OCI-LY7 (cell line): ENCODE data around the gene SPARC.

Experiments used
- CTCF ChIP-seq: fragments of 200-600 bp; sonication (generic); conservative IDR thresholded peaks from 2 replicates; pipeline ENCODE4 v1.5.1; 2014; ENCODE audit warnings: mild to moderate bottlenecking, antibody characterized with exemption, low read length, moderate library complexity, mixed read lengths
- EZH2phosphoT487 ChIP-seq: fragments of 200-600 bp; sonication (generic); IDR thresholded peaks from 2 replicates; pipeline ENCODE4 v1.6.1; 2018; ENCODE audit warnings: low read depth, borderline replicate concordance, mild to moderate bottlenecking, mixed run types, antibody characterized with exemption, low read length, moderate library complexity, mixed read lengths

- TF ChIP-seq CTCF (no peak), EZH2phosphoT487 (no peak)
Observed at GRCh38 chr5:151647320-151647861, 39.3 kb downstream of the SPARC start.
